Measurements from ENCODE around the gene NDUFB11.

NDUFB11 gene

GRCh38 chrX:47144626-47145394 is at the start of gene NDUFB11, which contains the start of gene RBM10:
Gene NDUFB11 (minus strand): TSS chrX:47144702. CDS start chrX:47144679, 23 bp downstream.
Gene RBM10 (plus strand): TSS chrX:47145221. CDS start chrX:47147482, 2,261 bp downstream.
- peak; percentile 98 for DNase-seq

GRCh38 chrX:47193475-47194193 is 49.1 kb upstream of the NDUFB11 start, which contains the start of gene UBA1:
Gene UBA1 (plus strand): TSS chrX:47193829. CDS start chrX:47198803, 4,974 bp downstream.
- DNase-seq, result peak; percentile 97

DNA sequence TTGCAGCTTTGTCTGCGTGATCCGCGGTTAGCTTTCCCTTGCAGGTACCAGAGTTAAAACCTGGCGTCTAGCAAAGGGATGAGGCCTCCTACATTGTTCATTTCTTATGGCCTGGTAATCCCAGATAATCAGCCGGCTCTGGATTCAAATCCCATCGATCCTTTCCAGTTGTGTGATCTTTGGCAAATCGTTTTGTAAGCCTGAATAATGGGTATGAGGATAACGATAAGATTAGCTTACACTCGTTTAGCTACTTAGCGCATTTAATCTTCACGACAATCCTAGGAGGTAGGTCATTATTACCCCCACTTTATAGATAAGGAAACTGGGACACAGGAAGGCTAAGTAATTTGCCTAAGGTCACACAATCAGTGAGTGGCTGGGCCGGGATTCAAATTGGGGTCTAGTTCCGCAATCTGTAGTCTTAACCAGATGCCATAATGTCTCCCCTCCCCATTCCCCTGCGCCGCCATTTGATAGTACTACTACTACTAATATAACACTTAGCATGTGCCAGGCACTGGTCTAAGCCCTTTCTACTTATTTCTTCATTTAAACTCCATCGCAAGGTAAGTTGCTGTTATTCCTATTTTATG is 47.4 kb upstream of the NDUFB11 start:
- DNase-seq, result no peak

- DNase-seq, result peak; percentile 86
Measured at GRCh38 chrX:47191331-47191730, 46.8 kb upstream of the NDUFB11 start.

- peak; percentile 97 for DNase-seq
Measured at GRCh38 chrX:47190445-47191269, 46.2 kb upstream of the NDUFB11 start.

DNA sequence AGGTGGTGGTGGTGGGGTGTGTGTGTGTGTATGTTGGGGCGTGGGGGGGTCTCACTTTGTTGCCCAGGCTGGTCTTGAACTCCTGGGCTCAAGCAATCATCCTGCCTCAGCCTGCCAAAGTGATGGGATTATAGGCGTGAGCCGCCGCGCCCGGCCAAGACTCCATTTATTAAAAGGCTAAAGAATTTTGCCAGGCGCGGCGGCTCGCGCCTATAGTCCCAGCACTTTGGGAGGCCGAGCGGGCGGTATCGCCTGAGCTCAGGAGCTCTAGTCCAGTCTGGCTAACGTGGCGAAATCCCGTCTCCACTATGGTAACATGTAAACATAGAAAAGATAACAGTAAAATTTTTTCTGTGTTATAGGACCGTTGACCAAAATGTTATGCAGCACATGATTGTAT is 45.4 kb upstream of the NDUFB11 start:
- DNase-seq, result peak; percentile 25

- DNase-seq, result peak; percentile 32
Measured at GRCh38 chrX:47187106-47187677, 42.7 kb upstream of the NDUFB11 start.

DNA sequence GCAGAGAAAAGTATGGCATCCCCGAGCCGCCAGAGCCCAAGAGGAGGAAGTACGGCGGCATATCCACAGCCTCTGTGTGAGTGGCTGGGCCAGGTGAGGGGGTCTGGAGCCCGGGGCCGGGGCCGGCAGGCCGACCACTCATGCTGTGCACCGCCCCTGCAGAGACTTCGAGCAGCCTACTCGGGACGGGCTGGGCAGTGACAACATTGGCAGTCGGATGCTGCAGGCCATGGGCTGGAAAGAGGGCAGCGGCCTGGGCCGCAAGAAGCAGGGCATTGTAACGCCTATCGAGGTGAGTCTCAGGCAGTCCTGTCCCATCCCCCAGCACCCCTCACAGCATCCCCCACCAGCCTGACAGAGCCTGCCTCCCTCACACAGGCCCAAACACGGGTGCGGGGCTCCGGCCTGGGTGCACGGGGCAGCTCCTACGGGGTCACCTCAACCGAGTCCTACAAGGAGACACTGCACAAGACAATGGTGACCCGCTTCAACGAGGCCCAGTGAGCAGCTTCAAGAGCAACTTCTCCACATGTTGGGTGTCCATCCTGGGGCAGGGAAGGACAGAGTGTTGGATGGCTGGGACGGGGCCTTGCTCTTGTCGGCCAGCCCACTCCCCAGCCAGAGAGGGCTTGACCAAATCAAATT is 41.7 kb upstream of the NDUFB11 start:
- DNase-seq, result no peak

DNA sequence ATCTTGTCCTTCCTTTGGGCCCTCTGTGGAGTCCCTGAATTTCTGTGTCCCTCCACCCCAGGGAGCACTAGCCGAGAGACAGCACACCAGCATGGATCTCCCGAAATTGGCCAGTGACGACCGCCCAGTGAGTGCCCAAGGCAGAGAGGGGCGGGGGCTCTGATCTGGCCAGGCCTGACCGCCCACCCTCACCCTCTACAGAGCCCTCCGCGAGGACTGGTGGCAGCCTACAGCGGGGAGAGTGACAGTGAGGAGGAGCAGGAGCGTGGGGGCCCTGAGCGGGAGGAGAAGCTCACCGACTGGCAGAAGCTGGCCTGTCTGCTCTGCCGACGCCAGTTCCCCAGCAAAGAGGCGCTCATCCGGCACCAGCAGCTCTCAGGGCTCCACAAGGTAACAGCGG is 40.7 kb upstream of the NDUFB11 start:
- no peak for DNase-seq

DNA sequence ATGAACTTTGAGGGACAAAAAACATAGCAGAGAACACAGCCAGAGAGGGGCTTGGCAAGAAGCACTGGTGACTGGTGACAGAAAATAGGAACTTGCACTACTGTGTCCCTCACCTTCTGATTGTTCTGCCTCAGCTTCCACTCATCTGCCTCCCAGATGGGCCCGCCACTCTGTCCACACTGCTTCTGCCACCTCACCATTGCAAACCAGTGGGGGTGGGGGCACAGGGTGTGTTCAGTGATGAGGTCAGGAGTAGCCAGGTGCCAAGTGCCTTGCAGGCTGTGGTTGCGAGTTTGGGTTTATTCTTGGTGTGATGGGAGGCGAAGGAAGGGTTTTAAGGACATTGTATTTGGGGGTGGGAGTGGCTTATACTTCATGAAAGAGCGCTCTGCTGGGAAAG is 40.0 kb upstream of the NDUFB11 start:
- no peak for DNase-seq

DNA sequence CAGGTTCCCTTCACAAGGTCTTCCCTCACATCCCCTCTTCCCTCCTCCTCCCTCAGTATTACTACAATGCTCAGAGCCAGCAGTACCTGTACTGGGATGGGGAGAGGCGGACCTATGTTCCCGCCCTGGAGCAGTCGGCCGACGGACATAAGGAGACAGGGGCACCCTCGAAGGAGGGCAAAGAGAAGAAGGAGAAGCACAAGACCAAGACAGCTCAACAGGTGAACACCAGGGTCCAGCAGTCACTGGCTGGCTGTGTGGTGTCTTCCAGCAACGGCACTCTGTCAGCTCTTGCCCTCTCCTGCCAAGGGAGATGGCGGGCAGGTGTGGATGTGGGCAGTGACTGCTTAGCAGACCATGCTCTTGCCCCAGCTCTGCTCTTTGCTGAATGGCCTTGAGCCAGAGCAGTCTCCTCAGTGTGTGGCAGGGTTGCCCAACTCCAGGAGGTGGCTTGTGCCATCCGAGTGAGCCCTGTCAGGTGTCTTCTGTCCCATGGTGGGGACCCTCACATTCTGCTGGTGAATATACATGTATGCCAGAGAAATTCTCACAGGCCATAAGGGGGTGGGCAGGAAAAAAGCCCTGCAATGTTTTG is 37.7 kb upstream of the NDUFB11 start:
- DNase-seq, result no peak

DNA sequence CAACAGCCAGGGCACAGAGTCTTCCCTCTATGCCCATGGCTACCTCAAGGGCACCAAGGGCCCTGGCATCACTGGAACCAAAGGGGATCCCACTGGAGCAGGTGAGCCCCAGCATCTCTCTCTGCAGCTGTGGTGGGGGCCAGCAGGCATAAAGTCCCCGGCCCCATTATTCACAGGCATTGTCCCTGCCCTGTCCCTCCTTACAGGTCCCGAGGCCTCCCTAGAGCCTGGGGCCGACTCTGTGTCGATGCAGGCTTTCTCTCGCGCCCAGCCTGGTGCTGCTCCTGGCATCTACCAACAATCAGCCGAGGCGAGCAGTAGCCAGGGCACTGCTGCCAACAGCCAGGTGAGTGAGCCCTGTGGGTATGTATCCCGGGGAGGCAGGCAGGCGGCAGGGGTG is 36.8 kb upstream of the NDUFB11 start:
- DNase-seq, result no peak

DNA sequence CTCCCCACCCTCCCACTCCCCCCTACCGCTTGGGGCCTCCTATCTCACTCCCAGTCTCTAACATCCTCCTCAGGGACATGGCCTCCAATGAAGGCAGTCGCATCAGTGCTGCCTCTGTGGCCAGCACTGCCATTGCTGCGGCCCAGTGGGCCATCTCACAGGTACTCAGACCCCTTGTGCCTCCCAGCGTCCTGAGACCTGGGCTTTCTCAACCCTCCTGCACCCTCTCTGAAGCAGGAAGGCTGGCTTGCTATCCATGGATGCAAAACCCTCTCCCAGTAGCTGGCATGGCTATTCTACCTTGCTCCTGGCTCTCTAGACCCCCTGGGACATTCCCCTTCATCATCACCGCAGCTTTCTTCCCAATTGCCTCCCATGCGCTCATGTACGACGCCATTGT is 35.8 kb upstream of the NDUFB11 start:
- no peak for DNase-seq

DNA sequence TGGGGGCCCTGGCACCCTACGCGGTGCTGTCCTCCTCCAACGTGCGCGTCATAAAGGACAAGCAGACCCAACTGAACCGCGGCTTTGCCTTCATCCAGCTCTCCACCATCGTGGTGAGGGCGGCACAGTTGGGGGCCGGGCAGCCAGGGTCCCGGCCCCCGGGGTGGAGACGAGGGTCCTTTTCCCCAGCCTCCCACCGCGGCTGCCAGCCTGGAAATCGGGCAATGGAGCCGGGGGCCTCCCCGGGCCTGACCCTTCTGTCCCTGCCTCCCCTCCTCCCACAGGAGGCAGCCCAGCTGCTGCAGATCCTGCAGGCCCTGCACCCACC is 35.4 kb upstream of the NDUFB11 start:
- no peak for DNase-seq

- no peak for DNase-seq
Measured at GRCh38 chrX:47179221-47179927, 34.9 kb upstream of the NDUFB11 start.

DNA sequence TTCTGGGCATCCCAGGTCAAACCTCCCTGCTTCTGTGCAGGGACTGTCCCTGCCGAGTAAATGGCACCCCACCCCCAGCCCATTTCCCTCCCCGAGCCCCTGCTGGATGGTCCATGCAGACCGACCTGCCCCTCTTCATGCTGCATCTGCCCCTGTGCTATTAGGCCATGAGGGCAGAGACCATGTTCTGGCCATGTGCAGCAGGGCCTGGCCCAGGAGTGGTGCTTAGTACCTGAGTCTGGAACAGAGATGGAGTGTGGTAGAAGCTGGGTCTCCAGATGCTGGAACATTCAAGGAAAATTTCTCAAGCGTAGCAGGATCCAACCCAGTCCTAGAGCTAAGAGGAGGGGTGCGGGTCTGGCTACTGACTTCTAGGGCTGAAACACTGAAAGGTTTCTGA is 33.8 kb upstream of the NDUFB11 start:
- no peak for DNase-seq

- DNase-seq, result no peak
Measured at GRCh38 chrX:47177079-47177478, 32.6 kb upstream of the NDUFB11 start.

GRCh38 chrX:47176101-47176740 is 31.7 kb upstream of the NDUFB11 start:
- DNase-seq, result no peak

DNA sequence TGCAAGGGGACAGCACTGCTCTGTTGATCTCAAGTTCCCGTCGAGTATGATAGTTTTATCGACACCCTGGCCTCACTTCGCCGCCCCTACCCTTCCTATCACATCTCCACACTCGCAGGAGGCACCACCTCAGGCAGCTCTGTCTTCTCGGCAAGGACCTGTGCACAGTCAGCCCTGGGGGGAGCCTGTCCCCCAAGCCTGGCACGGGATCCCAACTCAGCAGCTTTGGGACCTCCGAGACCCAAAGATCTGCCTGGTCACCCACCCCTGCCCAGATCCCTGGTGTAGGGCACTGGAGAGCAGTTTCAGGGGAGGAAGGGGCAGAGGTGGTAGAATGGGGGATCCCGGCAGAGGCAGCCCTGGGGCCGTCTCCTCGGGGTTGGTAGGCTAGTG is 31.1 kb upstream of the NDUFB11 start:
- DNase-seq, result no peak

DNA sequence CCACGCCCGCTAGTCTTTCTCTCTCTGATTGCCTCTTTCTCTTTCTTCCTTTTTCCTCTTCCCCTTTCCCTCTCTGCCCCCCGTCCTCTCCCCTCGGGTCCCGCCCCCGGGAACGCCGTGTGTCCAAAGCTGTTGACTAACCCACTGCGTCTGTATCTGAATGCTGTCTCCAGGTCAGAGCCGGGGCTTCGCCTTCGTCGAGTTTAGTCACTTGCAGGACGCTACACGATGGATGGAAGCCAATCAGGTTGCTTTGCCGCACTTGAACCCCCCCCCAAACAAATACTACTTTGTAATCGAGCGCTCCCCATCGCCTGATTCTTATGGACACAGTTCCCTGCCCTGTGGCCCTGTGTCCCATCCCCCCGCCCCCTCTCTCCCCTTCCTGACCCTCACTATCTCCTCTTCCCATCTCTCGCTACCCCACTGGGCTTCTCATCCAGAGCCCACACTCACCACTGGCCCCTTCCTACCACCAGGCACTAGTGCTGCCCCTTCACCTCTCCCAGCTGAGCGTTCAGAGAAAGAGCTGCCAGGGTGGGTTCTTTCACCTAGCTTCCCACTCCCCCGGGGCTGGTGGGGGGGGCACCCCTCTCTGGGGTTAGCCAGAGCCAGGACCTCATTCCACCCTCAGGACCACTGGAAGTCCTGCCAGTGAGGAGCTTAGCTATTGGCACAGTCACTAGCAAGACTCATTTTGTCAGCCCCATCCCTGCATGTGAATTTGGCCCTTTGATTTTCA is 30.5 kb upstream of the NDUFB11 start:
- DNase-seq, result no peak

All from DMS53 (cell line).